ENCODE measurements around the gene DRC1. TPM values are rescaled to one million over a fixed set of nuclear protein-coding genes. Genes with fewer than 3 reads are reported as not detected.
"Not testable (repeated sequence)": the region's sequence is repeated elsewhere in the genome, so short reads cannot be mapped to it uniquely, and the experiment has no call there.

Gene DRC1
- total RNA-seq, 4 donors from 2014 or later, result 0.45 TPM; not detected in 3

- intact Hi-C loops (cut with DNase I), result no loop called here
- Histone ChIP-seq H3K27me3 (no peaks in the 10 kb centered on the region), H3K4me3 (no peak overlapping the region), H3K36me3 (peaks cover 3 to 35% (median 13%) of the 10 kb centered on the region in 4 donors), H3K4me1 (no peaks in the 10 kb centered on the region), H3K27ac (replicated peaks in 1 of 4) (no peak overlapping the region), H3K9me3 (no peaks in the 10 kb centered on the region)
- no peak for TF ChIP-seq POLR2A (IDR thresholded peaks at IDR 0.05; ENCODE audit: low read depth)
- no peak for TF ChIP-seq EP300 (IDR thresholded peaks at IDR 0.05)
- TF ChIP-seq POLR2AphosphoS5 (IDR thresholded peaks at IDR 0.05), result no peak
- no peak for TF ChIP-seq CTCF (IDR thresholded peaks at IDR 0.05)
- DNase-seq (ENCODE audit: extremely low spot score), result no peak
- WGBS, result 96% methylated on average over 4 of the region's 4 CpGs
Observed at GRCh38 chr2:26364669-26365068, 37.1 kb upstream of the DRC1 start.

- Histone ChIP-seq H3K27me3 (no peaks in the 10 kb centered on the region), H3K36me3 (peaks cover 4 to 39% (median 12%) of the 10 kb centered on the region in 4 donors), H3K9me3 (no peaks in the 10 kb centered on the region), H3K4me1 (no peaks in the 10 kb centered on the region), H3K4me3 (no peak overlapping the region), H3K27ac (replicated peaks in 1 of 4) (no peak overlapping the region)
- DNase-seq (ENCODE audit: extremely low spot score), result no peak
- TF ChIP-seq EP300 (IDR thresholded peaks at IDR 0.05), result no peak
- intact Hi-C loops (cut with DNase I), result no loop called here
- 94% methylated on average over 5 of the region's 5 CpGs for WGBS
Observed at GRCh38 chr2:26366957-26367356, 34.8 kb upstream of the DRC1 start.

DNA sequence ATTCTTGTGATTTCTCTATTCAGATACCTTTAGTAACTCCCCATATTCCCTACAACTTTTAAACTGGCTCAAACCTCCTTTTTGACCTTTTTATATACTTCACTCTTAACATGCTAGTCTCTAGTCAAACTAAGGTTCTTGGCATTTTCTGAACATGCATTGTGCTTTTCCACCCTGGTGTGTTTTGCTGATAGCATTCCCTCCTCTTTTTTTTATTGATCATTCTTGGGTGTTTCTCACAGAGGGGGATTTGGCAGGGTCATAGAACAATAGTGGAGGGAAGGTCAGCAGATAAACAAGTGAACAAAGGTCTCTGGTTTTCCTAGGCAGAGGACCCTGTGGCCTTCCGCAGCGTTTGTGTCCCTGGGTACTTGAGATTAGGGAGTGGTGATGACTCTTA, 32.1 kb upstream of the DRC1 start:
- H3K36me3 ChIP-seq, result peaks cover 15 to 64% (median 34%) of the 10 kb centered on the region in 4 donors
- H3K4me3 ChIP-seq; H3K27ac ChIP-seq (replicated peaks in 1 of 4); intact Hi-C loops (cut with DNase I); H3K9me3 ChIP-seq; H3K27me3 ChIP-seq; DNase-seq (ENCODE audit: extremely low spot score); H3K4me1 ChIP-seq: not testable (repeated sequence)
- 81% methylated on average over 2 of the region's 2 CpGs for WGBS

DNA sequence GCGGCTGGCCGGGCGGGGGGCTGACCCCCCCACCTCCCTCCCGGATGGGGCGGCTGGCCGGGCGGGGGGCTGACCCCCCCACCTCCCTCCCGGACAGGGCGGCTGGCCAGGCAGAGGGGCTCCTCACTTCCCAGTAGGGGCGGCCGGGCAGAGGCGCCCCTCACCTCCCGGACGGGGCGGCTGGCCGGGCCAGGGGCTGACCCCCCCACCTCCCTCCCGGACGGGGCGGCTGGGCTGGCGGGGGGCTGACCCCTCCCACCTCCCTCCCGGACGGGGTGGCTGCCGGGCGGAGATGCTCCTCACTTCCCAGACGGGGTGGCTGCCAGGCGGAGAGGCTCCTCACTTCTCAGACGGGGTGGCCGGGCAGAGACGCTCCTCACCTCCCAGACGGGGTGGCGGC, 30.8 kb upstream of the DRC1 start:
- peaks cover 22 to 70% (median 41%) of the 10 kb centered on the region in 4 donors for H3K36me3 ChIP-seq

DNA sequence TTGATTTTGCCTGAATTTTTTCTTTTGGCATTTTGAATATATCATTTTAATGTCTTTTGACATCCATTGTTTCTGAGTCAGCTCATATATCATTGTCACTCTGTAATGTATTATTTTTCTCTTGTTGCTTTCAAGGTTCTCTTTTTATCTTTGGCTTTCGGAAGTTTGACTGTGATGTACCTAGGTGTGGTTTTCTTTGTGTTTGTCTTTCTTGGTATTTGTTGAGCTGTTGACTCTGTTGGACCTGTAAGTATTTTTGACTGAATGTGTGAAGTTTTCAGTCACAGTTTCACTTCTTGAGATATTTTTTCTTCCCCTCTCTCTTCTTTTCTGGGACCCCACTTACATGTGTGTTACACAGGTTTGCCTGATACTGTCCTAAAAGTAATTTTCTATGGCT, 24.9 kb upstream of the DRC1 start:
- no peaks in the 10 kb centered on the region for H3K9me3 ChIP-seq
- intact Hi-C loops (cut with DNase I), result no loop called here
- H3K27me3 ChIP-seq, result no peaks in the 10 kb centered on the region
- WGBS, result 100% methylated on average over 1 of the region's 1 CpG
- no peak overlapping the region for H3K4me3 ChIP-seq
- H3K27ac ChIP-seq (replicated peaks in 1 of 4), result no peak overlapping the region
- no peak for DNase-seq (ENCODE audit: extremely low spot score)
- TF ChIP-seq POLR2A (IDR thresholded peaks at IDR 0.05; ENCODE audit: low read depth), result no peak
- TF ChIP-seq EP300 (IDR thresholded peaks at IDR 0.05), result no peak
- TF ChIP-seq CTCF (IDR thresholded peaks at IDR 0.05), result no peak
- TF ChIP-seq POLR2AphosphoS5 (IDR thresholded peaks at IDR 0.05), result no peak
- no peaks in the 10 kb centered on the region for H3K4me1 ChIP-seq
- peaks cover 22 to 66% (median 37%) of the 10 kb centered on the region in 4 donors for H3K36me3 ChIP-seq

More for the DNA sequence above, 30.8 kb upstream of the DRC1 start:
- H3K27ac ChIP-seq (replicated peaks in 1 of 4); H3K4me3 ChIP-seq; H3K4me1 ChIP-seq; intact Hi-C loops (cut with DNase I); H3K27me3 ChIP-seq; H3K9me3 ChIP-seq; DNase-seq (ENCODE audit: extremely low spot score): not testable (repeated sequence)
- no CpG with 5 or more reads among the region's 31 CpGs for WGBS

DNA sequence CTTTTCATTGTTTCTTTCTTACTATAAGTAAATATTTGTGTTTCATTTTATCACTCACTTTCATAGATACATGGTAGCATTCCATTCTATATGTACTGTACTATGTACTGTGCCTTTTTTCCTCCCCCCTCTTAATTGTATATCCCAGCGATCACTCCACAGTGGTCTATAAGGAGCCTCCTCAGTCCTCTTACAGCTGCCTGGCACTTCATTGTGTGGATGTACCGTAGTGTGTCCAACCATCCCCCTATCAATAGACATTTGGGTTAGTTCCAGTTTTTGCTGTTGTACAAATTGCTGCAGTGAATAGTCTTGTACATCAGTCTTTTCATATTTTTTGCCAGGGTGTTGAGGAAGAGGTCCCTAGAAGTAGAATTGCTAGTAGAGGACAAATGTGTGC, 21.4 kb upstream of the DRC1 start:
- Histone ChIP-seq H3K27ac (replicated peaks in 1 of 4) (no peak overlapping the region), H3K9me3 (no peaks in the 10 kb centered on the region), H3K36me3 (peaks cover 4 to 46% (median 8%) of the 10 kb centered on the region in 4 donors), H3K4me3 (no peak overlapping the region), H3K4me1 (no peaks in the 10 kb centered on the region), H3K27me3 (no peaks in the 10 kb centered on the region)
- TF ChIP-seq CTCF (IDR thresholded peaks at IDR 0.05) (no peak), EP300 (IDR thresholded peaks at IDR 0.05) (no peak), POLR2AphosphoS5 (IDR thresholded peaks at IDR 0.05) (no peak), POLR2A (IDR thresholded peaks at IDR 0.05; ENCODE audit: low read depth) (no peak)
- 96% methylated on average over 2 of the region's 2 CpGs for WGBS
- intact Hi-C loops (cut with DNase I), result no loop called here
- no peak for DNase-seq (ENCODE audit: extremely low spot score)

Measured in esophagus muscularis mucosa (tissue), 4 donors.